Esophagus muscularis mucosa (tissue), 4 donors: ENCODE data around the gene ASS1. TPM values are rescaled to one million over a fixed set of nuclear protein-coding genes. Genes with fewer than 3 reads are reported as not detected.

Experiments
- DNase-seq: peaks from one replicate; pipeline ENCODE4 v3.0.0-alpha.2; 2017; ENCODE audit errors: extremely low spot score
- H3K27ac ChIP-seq, 4 donors: fragments of 200-600 bp; sonication (generic); replicated peaks in 1 of 4; 1 replicate in 3 of 4; 2 replicates in 1 of 4; pipeline ENCODE4 v1.5.1; 2016 to 2019; ENCODE audit warnings: mild to moderate bottlenecking in 1 of 4
- H3K27me3 ChIP-seq, 4 donors: fragments of 200-600 bp; sonication (generic); one replicate each; pipeline versions ENCODE4 v1.5.1 to v1.6.0; 2016 to 2019
- H3K36me3 ChIP-seq, 4 donors: fragments of 200-600 bp; sonication (generic); one replicate each; pipeline ENCODE4 v1.5.1; 2016 to 2019
- H3K4me1 ChIP-seq, 4 donors: fragments of 200-600 bp; sonication (generic); one replicate each; pipeline ENCODE4 v1.5.1; 2016 to 2019
- H3K4me3 ChIP-seq, 4 donors: fragments of 200-600 bp; sonication (generic); 1 replicate in 2 of 4; 2 replicates in 2 of 4; pipeline ENCODE4 v1.5.1; 2016 to 2019; ENCODE audit warnings: mild to moderate bottlenecking in 4 of 4, moderate library complexity in 1 of 4
- H3K9me3 ChIP-seq, 4 donors: fragments of 200-600 bp; sonication (generic); 1 replicate in 3 of 4; 2 replicates in 1 of 4; pipeline ENCODE4 v1.5.1; 2016 to 2019
- CTCF ChIP-seq, 3 experiments: fragments of 200-600 bp in 2 of 3; fragments of 450-650 bp in 1 of 3; sonication (generic) in 2 of 3; IDR thresholded peaks; one replicate each; pipeline ENCODE4 v1.5.1; 2017 to 2019; ENCODE audit warnings: antibody characterized with exemption in 3 of 3, mild to moderate bottlenecking in 2 of 3, moderate library complexity in 1 of 3
- EP300 ChIP-seq: sonication (generic); formaldehyde crosslinking; IDR thresholded peaks from one replicate; pipeline ENCODE4 v1.6.1; 2017; ENCODE audit warnings: antibody characterized with exemption
- POLR2A ChIP-seq: fragments of 450-650 bp; IDR thresholded peaks from one replicate; pipeline ENCODE4 v1.6.1; 2017; ENCODE audit warnings: antibody characterized with exemption, moderate library complexity, mild to moderate bottlenecking, low read depth
- POLR2AphosphoS5 ChIP-seq, 2 donors: sonication (generic); formaldehyde crosslinking; IDR thresholded peaks; one replicate each; pipeline ENCODE4 v1.6.1; 2017; ENCODE audit warnings: antibody characterized with exemption in 2 of 2
- WGBS: methylation state at CpG from one replicate; pipeline ENCODE4 v1.1.5; 2018; 5-methylcytosine and 5-hydroxymethylcytosine counted together
- intact Hi-C: fragments of 100-400 bp; cut with DNase I; formaldehyde crosslinking; loops from one replicate; pipeline ENCODE4 v1.15.1; 2023
- total RNA-seq, 4 donors: library from RNA; depleted of rRNA; stranded (reverse); fragments of >200 nt; gene quantifications; one replicate each; pipeline versions ENCODE4 v1.1.0 to v1.2.1, GENCODE V29; 2016

The ASS1 gene
- total RNA-seq, 4 donors from 2014 or later, result 67.7 to 113 (median 97.1) TPM

DNA sequence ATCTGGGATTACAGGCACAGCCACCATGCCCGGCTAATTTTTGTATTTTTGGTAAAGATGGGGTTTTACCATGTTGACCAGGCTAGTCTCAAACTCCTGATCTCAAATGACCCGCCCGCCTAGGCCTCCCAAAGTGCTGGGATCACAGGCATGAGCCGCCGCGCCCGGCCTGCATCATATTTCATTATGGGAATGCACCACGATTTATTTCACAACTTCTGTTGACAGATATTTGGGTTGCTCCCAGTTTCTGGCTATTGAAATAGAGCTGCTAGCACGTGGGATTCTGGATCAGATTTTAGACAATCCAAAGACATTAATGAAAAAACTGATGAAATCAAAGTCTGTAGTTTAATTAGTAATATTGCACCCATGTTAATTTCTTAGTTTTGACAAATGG, 86.2 kb downstream of the ASS1 start:
- 38% methylated on average over 9 of the region's 9 CpGs for WGBS
- H3K27ac ChIP-seq, result no peak overlapping the region
- DNase-seq, result no peak
- H3K4me3 ChIP-seq, result no peak overlapping the region
- no peaks in the 10 kb centered on the region for H3K36me3 ChIP-seq
- no peaks in the 10 kb centered on the region for H3K9me3 ChIP-seq
- peaks cover 6 to 10% (median 8%) of the 10 kb centered on the region in 4 donors for H3K4me1 ChIP-seq
- TF ChIP-seq POLR2AphosphoS5 (IDR thresholded peaks at IDR 0.05) (peak in 1 of 2 donors; percentile 35), EP300 (no peak)
- intact Hi-C loops, result no loop called here
- peaks cover 0 to 51% (median 0%) of the 10 kb centered on the region in 4 donors for H3K27me3 ChIP-seq

DNA sequence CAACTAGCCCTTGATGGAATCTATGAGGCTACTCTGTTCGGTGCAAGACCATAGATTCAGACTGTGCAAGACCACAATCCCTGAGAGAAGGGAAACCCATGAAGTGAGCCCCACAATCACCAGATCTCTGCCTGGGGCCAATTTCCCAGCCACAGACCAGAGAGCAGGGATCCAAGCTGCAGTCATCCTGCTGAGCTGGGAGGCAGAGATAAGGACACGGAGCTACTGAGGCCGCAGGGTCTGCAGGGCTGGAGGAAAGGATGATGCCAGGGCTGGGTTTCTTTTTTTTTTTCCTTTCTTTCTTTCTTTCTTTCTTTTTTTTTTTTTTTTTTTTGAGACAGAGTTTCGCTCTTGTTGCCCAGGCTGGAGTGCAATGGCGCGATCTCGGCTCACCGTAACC, 86.9 kb downstream of the ASS1 start:
- intact Hi-C loops, result no loop called here
- no peaks in the 10 kb centered on the region for H3K9me3 ChIP-seq

DNA sequence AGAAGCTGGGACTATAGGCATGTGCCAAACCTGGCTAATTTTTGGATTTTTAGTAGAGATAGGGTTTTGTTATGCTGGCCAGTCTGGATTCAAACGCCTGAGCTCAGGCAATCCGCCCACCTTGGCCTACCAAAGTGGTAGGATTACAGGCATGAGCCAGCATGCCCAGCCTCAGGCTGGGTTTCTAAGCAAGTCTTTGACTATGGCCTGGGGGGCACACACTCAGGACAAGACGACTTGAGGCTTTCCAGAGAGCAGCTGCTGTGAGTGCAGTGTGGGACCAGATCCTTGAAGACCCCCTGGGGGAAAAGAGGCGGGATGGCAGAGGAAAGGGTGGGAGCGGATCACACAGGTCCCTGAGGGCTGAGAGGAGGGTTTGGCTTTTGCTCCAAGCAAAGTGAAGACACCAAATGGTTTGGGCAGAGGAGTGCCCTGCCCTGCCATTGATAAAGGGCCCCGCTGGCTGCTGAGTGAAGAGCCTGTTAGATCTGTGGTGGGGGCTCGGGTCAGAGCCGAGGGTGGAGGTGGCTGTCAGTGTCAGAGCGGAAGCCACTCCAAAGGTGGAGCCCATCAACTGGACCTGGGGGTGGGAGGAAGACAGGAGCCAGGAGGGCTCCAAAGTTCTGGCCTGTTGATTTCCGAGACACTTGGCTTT, 87.8 kb downstream of the ASS1 start:
- intact Hi-C loops, result no loop called here
- WGBS, result 85% methylated on average over 10 of the region's 10 CpGs
- Histone ChIP-seq H3K4me1 (peaks cover 12 to 18% (median 15%) of the 10 kb centered on the region in 4 donors), H3K9me3 (no peaks in the 10 kb centered on the region), H3K27ac (no peak overlapping the region), H3K36me3 (no peaks in the 10 kb centered on the region), H3K27me3 (peaks cover 0 to 51% (median 10%) of the 10 kb centered on the region in 4 donors), H3K4me3 (no peak overlapping the region)
- no peak for DNase-seq
- no peak for TF ChIP-seq EP300
- no peak for TF ChIP-seq POLR2A

More for the DNA sequence above, 86.9 kb downstream of the ASS1 start:
- Histone ChIP-seq H3K27ac (no peak overlapping the region), H3K4me1 (peaks cover 10 to 14% (median 12%) of the 10 kb centered on the region in 4 donors), H3K36me3 (no peaks in the 10 kb centered on the region), H3K4me3 (no peak overlapping the region), H3K27me3 (peaks cover 0 to 51% (median 5%) of the 10 kb centered on the region in 4 donors)
- no peak for TF ChIP-seq CTCF (IDR thresholded peaks at IDR 0.05)
- 98% methylated on average over 8 of the region's 8 CpGs for WGBS
- DNase-seq, result no peak

- no peaks in the 10 kb centered on the region for H3K9me3 ChIP-seq
- H3K4me1 ChIP-seq, result peaks cover 10 to 18% (median 15%) of the 10 kb centered on the region in 4 donors
- no peaks in the 10 kb centered on the region for H3K36me3 ChIP-seq
- WGBS, result 19% methylated on average over 27 of the region's 28 CpGs
- no peak overlapping the region for H3K27ac ChIP-seq
- DNase-seq, result no peak
- H3K4me3 ChIP-seq, result peak overlapping the region; percentile 12 to 28 (median 26)
- intact Hi-C loops, result no loop called here
- no peak for TF ChIP-seq EP300
- no peak for TF ChIP-seq POLR2AphosphoS5 (IDR thresholded peaks at IDR 0.05)
- no peak for TF ChIP-seq POLR2A
- TF ChIP-seq CTCF (IDR thresholded peaks at IDR 0.05), result no peak
- peaks cover 0 to 79% (median 13%) of the 10 kb centered on the region in 4 donors for H3K27me3 ChIP-seq
These were observed 91.2 kb downstream of the ASS1 start for GRCh38 chr9:130535818-130536521.

- no peak for DNase-seq
- H3K27ac ChIP-seq, result no peak overlapping the region
- TF ChIP-seq CTCF (IDR thresholded peaks at IDR 0.05) (no peak), POLR2AphosphoS5 (IDR thresholded peaks at IDR 0.05) (no peak), EP300 (no peak), POLR2A (no peak)
- no peaks in the 10 kb centered on the region for H3K36me3 ChIP-seq
- H3K27me3 ChIP-seq, result peaks cover 0 to 86% (median 13%) of the 10 kb centered on the region in 4 donors
- no peak overlapping the region for H3K4me3 ChIP-seq
- H3K4me1 ChIP-seq, result peaks cover 5 to 18% (median 15%) of the 10 kb centered on the region in 4 donors
- H3K9me3 ChIP-seq, result no peaks in the 10 kb centered on the region
- intact Hi-C loops, result no loop called here
- 70% methylated on average over 3 of the region's 3 CpGs for WGBS
These were observed 91.9 kb downstream of the ASS1 start for GRCh38 chr9:130536701-130537107.
